Activated T-helper 2 cell treated with anti-CD3 and anti-CD28 coated beads, Interferon-gamma antibody, Interleukin-2, Interleukin-4, amounts not matched to agents 10 μg/mL and 5 μg/mL and 100 μg/mL, durations not matched to agents 14 hours and 24 hours and 36 hours (primary cell): Measurements from ENCODE around the gene ARL14EPL. TPM values are rescaled to one million over a fixed set of nuclear protein-coding genes. Genes with fewer than 3 reads are reported as not detected.
"Not testable (repeated sequence)": the region's sequence is repeated elsewhere in the genome, so short reads cannot be mapped to it uniquely, and the experiment has no call there.

Source experiments
- DNase-seq: peaks from one replicate; pipeline ENCODE4 v3.0.0; 2021; ENCODE audit warnings: low spot score
- H3K27ac Mint-ChIP-seq: one replicate; pipeline ENCODE4 v1.8.0; 2021; ENCODE audit warnings: mixed read lengths
- H3K27me3 Mint-ChIP-seq: one replicate; pipeline ENCODE4 v1.8.0; 2021; ENCODE audit warnings: low read depth, mixed read lengths
- H3K36me3 Mint-ChIP-seq: one replicate; pipeline ENCODE4 v1.8.0; 2021; ENCODE audit warnings: low read depth, mixed read lengths
- H3K4me1 Mint-ChIP-seq: one replicate; pipeline ENCODE4 v1.8.0; 2021; ENCODE audit warnings: low read depth, mixed read lengths
- H3K4me3 Mint-ChIP-seq: one replicate; pipeline ENCODE4 v1.8.0; 2021; ENCODE audit warnings: low read depth, mild to moderate bottlenecking, moderate library complexity, mixed read lengths
- H3K9me3 Mint-ChIP-seq: one replicate; pipeline ENCODE4 v1.8.0; 2021; ENCODE audit warnings: mixed read lengths
- intact Hi-C: fragments of 100-400 bp; cut with micrococcal nuclease; formaldehyde crosslinking; loops from one replicate; pipeline ENCODE4 v1.15.1; 2023
- total RNA-seq: library from RNA; stranded (reverse); gene quantifications from 2 replicates; pipeline ENCODE4 v1.2.3, GENCODE V29; 2022

ARL14EPL gene
- total RNA-seq, 1 donor from 2014 or later: not detected

DNA sequence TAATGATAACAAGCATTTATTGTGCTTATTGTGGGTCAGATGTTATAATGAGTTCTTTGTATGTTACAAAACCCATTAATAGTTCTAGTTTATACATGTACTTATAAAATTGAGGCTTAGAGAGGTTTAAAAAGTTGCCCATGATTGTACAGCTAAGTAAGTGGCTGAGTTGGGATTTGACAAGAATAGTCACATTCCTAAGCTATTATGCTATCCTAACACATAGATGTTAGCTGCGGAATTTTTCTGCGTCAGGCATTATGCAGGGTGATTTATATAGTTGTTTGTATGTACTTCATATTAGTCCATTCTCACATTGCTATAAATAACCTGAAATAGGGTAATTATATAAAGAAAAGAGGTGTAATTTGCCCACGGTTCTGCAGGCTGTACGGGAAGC is 65.0 kb downstream of the ARL14EPL start:
- Mint-ChIP-seq H3K27me3 (no peaks in the 10 kb centered on the region), H3K4me1 (no peaks in the 10 kb centered on the region), H3K27ac (no peak overlapping the region), H3K4me3 (no peak overlapping the region), H3K36me3 (peaks cover 67% of the 10 kb centered on the region), H3K9me3 (peaks cover 7% of the 10 kb centered on the region)
- intact Hi-C loops: no loop called here
- DNase-seq: no peak

DNA sequence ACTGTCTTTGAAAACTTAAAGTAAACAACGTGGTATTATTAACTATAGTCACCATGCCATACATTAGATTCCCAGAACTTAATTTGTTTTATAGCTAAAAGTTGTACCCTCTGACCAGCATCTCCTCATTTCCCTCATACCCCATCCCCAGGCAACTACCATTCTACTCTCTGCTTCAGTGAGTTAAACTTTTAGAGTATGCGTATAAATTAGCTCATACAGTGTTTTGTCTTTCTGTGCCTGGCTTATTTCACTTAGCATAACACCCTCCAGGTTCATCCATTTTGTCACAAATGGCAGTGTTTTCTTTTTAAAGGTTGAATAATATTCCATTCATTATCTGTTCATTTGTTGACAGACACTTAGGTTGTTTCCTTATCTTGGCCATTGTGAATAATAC is 66.7 kb downstream of the ARL14EPL start:
- no peaks in the 10 kb centered on the region for H3K4me1 Mint-ChIP-seq
- intact Hi-C loops: no loop called here
- peaks cover 7% of the 10 kb centered on the region for H3K9me3 Mint-ChIP-seq
- peaks cover 62% of the 10 kb centered on the region for H3K36me3 Mint-ChIP-seq
- H3K27me3 Mint-ChIP-seq: no peaks in the 10 kb centered on the region
- DNase-seq: no peak
- H3K4me3 Mint-ChIP-seq: no peak overlapping the region
- no peak overlapping the region for H3K27ac Mint-ChIP-seq

DNA sequence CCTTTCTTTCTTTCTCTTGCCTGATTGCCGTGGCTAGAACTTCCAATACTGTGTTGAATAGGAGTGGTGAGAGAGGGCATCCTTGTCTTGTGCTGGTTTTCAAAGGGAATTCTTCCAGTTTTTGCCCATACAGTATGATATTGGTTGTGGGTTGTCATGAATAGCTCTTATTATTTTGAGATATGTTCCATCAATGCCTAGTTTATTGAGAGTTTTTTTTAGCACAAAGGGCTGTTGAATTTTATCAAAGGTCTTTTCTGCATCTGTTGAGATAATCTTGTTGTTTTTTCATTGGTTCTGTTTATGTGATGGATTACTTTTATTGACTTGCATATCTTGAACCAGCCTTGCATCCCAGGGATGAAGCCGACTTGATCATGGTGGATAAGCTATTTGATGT is 72.7 kb downstream of the ARL14EPL start:
- intact Hi-C loops, H3K27ac Mint-ChIP-seq, H3K27me3 Mint-ChIP-seq, DNase-seq, H3K4me3 Mint-ChIP-seq, H3K4me1 Mint-ChIP-seq: not testable (repeated sequence)
- H3K36me3 Mint-ChIP-seq: peaks cover 60% of the 10 kb centered on the region
- peaks cover 15% of the 10 kb centered on the region for H3K9me3 Mint-ChIP-seq

Other genes starting within 250 kb of the ARL14EPL start
- 0.18 and 1.2 TPM in 2 replicates for gene CDO1, start 215.8 kb upstream of the ARL14EPL start, total RNA-seq
- gene ATG12, start 190.9 kb upstream of the ARL14EPL start, total RNA-seq: 33.8 and 34.5 TPM in 2 replicates
- 69.0 and 74.8 TPM in 2 replicates for gene AP3S1, start 190.5 kb upstream of the ARL14EPL start, total RNA-seq
- 0.07 TPM in 1 of 2 replicates, not detected in the other for gene LVRN, start 70.0 kb upstream of the ARL14EPL start, total RNA-seq
- gene COMMD10, start 52.6 kb downstream of the ARL14EPL start, total RNA-seq: 23.6 and 26.1 TPM in 2 replicates